ENCODE results near the gene TMEM114. TPM values are rescaled to one million over a fixed set of nuclear protein-coding genes. Genes with fewer than 3 reads are reported as not detected.
A peak's percentile ranks its signal among the peaks of the same experiment; 100 is the strongest.
"Not testable (repeated sequence)": the region's sequence is repeated elsewhere in the genome, so short reads cannot be mapped to it uniquely, and the experiment has no call there.

Gene TMEM114
- total RNA-seq, 4 donors from 2014 or later: not detected

DNA sequence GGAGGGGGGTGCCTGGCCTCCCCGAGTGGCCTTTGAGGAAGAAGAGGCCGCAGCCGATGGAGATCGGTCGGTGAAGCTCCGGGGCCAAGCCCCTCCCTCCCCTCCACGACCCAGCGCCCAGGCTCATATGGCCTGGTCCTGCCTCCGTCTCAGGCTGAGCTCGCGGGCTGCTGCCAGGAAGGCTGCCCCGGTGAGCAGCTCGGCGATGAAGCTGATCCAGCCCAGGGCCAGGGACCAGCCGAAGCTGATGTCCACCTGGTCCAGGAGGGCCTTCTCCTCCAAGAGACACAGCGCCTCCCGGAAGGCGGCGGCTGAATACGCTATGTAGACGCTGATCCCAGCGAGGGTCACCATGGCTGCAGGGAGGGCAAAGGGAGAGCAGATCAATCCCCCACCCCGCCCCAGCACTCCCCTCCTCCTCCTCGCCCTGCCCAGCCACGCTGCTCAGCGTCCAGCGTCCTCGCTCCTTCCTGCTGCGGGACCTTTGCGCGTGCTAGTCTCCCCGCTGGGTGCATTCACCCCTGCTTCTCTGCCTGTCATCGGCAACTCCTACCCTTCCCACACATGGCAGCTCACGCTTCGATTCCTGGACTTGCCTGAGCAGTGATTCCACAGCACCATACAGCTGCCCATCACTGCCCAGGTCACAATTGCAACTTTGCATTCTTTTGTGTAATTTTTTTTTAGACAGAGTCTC is 20.5 kb downstream of the TMEM114 start:
- no peak for DNase-seq (ENCODE audit: low spot score)

GRCh38 chr16:8568231-8568617 is 22.1 kb downstream of the TMEM114 start:
- ATAC-seq (ENCODE audit: low FRiP score) (no peak), DNase-seq (ENCODE audit: low spot score) (no peak)
- no peak for TF ChIP-seq CTCF (IDR thresholded peaks at IDR 0.05)

More for the DNA sequence above, 20.5 kb downstream of the TMEM114 start:
- TF ChIP-seq CTCF (IDR thresholded peaks at IDR 0.05): no peak
- no peak for ATAC-seq (ENCODE audit: low FRiP score)

DNA sequence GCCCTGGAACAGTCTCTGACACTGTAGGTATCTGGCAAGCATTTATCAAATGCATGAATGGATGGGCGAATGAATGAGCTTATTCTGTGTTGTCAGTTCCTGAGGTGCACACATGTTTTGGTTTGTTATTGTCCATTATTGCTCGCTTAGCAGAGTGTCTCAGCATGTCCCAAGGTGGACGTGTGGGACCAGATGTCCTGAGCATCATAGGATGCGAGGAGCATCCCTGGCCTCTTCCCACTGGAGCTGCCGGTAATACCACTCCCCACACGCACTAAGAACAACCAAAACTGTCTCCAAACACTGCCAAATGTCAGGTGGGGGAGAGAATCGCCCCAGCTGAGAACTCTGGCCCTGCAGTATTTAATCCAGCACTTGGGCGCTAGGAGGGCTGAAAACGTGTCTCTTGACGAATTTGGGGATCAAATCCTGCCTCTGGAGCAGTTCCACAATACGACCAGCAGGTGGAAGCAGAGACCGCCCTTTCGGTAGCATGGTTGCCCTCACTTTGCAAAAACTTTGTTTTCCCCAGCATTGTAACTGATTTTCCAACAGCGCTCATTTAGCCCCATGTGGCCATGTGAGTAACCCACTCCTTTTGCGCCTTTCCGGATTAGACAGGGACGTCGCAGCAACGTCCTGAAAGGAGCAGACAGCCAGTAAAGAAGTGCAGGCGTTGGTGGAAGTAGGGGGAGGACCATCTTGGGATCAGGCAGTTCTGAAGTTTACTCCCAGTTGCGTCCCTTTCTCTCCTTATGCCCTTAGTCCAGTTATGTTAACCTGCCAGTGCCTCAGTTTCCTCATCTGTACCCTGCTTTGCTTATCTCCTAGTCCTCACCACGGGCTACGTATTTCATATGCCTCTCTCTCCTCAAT is 22.7 kb downstream of the TMEM114 start:
- no peak for DNase-seq (ENCODE audit: low spot score)
- TF ChIP-seq CTCF (IDR thresholded peaks at IDR 0.05): peak in 2 of 3 donors; percentile 83 to 95
- ATAC-seq (ENCODE audit: low FRiP score): peak; percentile 86

DNA sequence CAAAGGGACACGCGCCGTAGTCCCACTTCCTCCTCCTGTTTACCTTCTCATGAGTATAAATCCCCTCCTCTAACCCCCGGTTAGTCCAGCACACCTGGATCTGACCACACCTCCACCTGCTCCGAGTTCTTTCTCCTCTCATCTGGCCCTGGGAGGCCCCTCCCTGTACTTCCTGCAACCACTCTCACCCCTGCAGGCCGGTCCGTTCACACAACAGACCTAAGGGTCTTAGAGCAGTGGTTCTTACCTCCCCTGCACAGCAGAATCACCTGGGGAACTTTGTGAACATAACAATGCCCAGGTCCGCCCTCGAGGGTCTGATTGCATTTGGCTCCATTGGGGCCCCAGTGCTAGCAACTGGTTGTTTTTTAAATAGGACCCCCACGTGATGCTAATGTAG is 24.8 kb downstream of the TMEM114 start:
- TF ChIP-seq CTCF (IDR thresholded peaks at IDR 0.05): no peak
- DNase-seq (ENCODE audit: low spot score): no peak
- no peak for ATAC-seq (ENCODE audit: low FRiP score)

- ATAC-seq (ENCODE audit: low FRiP score) (no peak), DNase-seq (ENCODE audit: low spot score) (no peak)
- no peak for TF ChIP-seq CTCF (IDR thresholded peaks at IDR 0.05)
These were observed 25.4 kb downstream of the TMEM114 start for GRCh38 chr16:8564934-8565345.

DNA sequence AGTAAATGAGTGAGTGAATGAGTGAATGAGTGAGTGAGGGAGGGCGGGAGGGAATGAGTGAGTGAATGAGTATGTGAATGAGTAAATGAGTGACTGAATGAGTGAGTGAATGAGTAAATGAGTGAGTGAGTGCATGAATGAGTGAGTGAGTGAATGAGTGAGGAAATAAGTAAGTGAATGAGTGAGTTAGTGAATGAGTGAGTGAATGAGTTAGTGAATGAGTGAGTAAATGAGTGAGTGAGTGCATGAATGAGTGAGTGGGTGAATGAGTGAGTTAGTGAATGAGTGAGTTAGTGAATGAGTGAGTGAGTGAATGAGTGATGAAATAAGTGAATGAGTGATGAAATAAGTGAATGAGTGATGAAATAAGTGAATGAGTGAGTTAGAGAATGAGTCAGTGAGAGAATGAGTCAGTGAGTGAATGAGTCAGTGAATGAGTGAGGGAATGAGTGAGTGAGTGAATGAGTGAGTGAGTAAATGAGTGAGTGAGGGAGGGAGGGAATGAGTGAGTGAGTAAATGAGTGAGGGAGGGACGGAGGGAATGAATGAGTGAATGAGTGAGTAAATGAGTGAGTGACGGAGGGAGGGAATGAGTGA is 26.3 kb downstream of the TMEM114 start:
- not testable (repeated sequence) for ATAC-seq (ENCODE audit: low FRiP score); DNase-seq (ENCODE audit: low spot score)

- ATAC-seq (ENCODE audit: low FRiP score) (no peak), DNase-seq (ENCODE audit: low spot score) (no peak)
- no peak for TF ChIP-seq CTCF (IDR thresholded peaks at IDR 0.05)
These were observed 28.8 kb downstream of the TMEM114 start for GRCh38 chr16:8561496-8561895.

All from omental fat pad (tissue), 4 donors.